Activated CD8-positive, alpha-beta T cell treated with anti-CD3 and anti-CD28 coated beads for 36 hours (primary cell): ENCODE data around the gene INS. TPM values are rescaled to one million over a fixed set of nuclear protein-coding genes. Genes with fewer than 3 reads are reported as not detected.

Experiments
- ATAC-seq: fragments of 200-7000 bp; cut with Tn5 transposase; one replicate; pipeline ENCODE4 v1.10.0; 2021; ENCODE audit warnings: mild to moderate bottlenecking, moderate library complexity
- CTCF ChIA-PET: fragments of 350-600 bp; sonication (Branson Sonifier 250); formaldehyde crosslinking; loops from one replicate; lab custom pipeline; 2021; ENCODE audit warnings: antibody characterized with exemption; lab: Charles Lee
- POLR2A ChIA-PET: fragments of 350-600 bp; sonication (Branson Sonifier 250); formaldehyde crosslinking; loops from one replicate; lab custom pipeline; 2021; ENCODE audit warnings: antibody characterized with exemption; lab: Charles Lee
- DNase-seq: peaks from one replicate; pipeline ENCODE4 v3.0.0-alpha.2; 2020
- H3K27ac Mint-ChIP-seq: one replicate; pipeline ENCODE4 v1.8.0; 2021; ENCODE audit warnings: mild to moderate bottlenecking, mixed read lengths
- H3K27me3 Mint-ChIP-seq: one replicate; pipeline ENCODE4 v1.8.0; 2021; ENCODE audit warnings: mixed read lengths
- H3K36me3 Mint-ChIP-seq: one replicate; pipeline ENCODE4 v1.8.0; 2021; ENCODE audit warnings: low read depth, mixed read lengths
- H3K4me1 Mint-ChIP-seq: one replicate; pipeline ENCODE4 v1.8.0; 2021; ENCODE audit warnings: low read depth, mixed read lengths
- H3K4me3 Mint-ChIP-seq: one replicate; pipeline ENCODE4 v1.8.0; 2021; ENCODE audit warnings: mild to moderate bottlenecking, moderate library complexity, mixed read lengths
- H3K9me3 Mint-ChIP-seq: one replicate; pipeline ENCODE4 v1.8.0; 2021; ENCODE audit warnings: mixed read lengths
- intact Hi-C: fragments of 100-400 bp; cut with micrococcal nuclease; formaldehyde crosslinking; loops from one replicate; pipeline ENCODE4 v1.10.0; 2022
- total RNA-seq, 2 experiments: library from RNA; stranded (reverse); gene quantifications; one replicate each; pipeline ENCODE4 v1.2.3, GENCODE V29; 2021
- TF ChIP-seq, protein P1 (sequence below): fragments of 200-600 bp; IDR thresholded peaks from one replicate; pipeline ENCODE4 v1.8.0; 2022; ENCODE audit warnings: antibody characterized with exemption, mild to moderate bottlenecking

The INS gene
- total RNA-seq, 2 experiments from 2014 or later: not detected

- intact Hi-C loops: no loop called here
- Mint-ChIP-seq H3K9me3 (no peaks in the 10 kb centered on the region), H3K36me3 (no peaks in the 10 kb centered on the region), H3K4me1 (no peaks in the 10 kb centered on the region), H3K27ac (no peak overlapping the region), H3K27me3 (peaks cover 14% of the 10 kb centered on the region), H3K4me3 (no peak overlapping the region)
- TF ChIP-seq, protein P1, sequence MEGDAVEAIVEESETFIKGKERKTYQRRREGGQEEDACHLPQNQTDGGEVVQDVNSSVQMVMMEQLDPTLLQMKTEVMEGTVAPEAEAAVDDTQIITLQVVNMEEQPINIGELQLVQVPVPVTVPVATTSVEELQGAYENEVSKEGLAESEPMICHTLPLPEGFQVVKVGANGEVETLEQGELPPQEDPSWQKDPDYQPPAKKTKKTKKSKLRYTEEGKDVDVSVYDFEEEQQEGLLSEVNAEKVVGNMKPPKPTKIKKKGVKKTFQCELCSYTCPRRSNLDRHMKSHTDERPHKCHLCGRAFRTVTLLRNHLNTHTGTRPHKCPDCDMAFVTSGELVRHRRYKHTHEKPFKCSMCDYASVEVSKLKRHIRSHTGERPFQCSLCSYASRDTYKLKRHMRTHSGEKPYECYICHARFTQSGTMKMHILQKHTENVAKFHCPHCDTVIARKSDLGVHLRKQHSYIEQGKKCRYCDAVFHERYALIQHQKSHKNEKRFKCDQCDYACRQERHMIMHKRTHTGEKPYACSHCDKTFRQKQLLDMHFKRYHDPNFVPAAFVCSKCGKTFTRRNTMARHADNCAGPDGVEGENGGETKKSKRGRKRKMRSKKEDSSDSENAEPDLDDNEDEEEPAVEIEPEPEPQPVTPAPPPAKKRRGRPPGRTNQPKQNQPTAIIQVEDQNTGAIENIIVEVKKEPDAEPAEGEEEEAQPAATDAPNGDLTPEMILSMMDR: no peak
- ATAC-seq: no peak
- ChIA-PET CTCF (interaction anchor here (1.9 kb wide), 1 partner anchor 29 kb away, joined by 4 read pairs; no protein-coding TSS in a partner anchor), POLR2A (no interaction called here)
- no peak for DNase-seq
Observed at GRCh38 chr11:2121227-2122130, 39.5 kb downstream of the INS start.

DNA sequence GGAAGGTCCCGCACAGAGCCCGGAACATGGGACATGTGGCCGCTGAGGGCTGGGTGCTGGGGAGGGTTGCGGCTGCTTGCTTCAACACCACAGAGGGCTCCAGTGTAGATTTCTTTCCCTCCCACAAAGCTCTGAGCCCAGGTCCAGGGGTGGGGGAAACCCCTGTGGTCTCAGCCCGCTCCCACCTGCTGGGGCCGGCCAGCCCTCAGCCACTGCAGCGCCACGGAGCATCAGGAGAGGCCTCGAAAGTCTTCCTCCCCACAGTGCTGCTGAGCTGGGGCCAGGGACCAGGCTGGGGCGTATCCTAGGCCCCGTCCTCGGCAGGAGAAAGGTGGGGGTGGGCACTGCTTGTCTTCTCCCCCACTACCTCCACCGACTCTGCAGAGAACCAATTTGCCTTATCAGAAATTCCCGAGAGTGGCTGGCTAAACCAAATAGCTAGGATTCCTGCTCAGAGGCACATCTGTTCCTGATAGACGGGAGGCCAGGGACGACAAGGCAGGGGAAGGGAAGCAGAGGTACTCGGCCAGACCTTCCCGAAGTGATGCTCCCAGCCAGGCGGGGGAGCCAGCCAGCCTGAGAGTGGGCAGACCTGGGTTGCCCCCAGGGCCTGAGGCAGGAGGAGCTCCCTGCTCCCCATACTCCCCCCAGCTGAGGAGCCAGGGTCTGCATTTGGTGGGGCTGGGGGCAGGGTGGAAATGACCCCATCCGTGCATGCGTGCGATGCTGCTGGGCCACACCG is 40.5 kb downstream of the INS start:
- TF ChIP-seq, protein P1: no peak
- Mint-ChIP-seq H3K27ac (no peak overlapping the region), H3K9me3 (no peaks in the 10 kb centered on the region), H3K4me1 (no peaks in the 10 kb centered on the region), H3K36me3 (no peaks in the 10 kb centered on the region), H3K4me3 (no peak overlapping the region), H3K27me3 (peaks cover 14% of the 10 kb centered on the region)
- ChIA-PET CTCF (interaction anchor here (1.9 kb wide), 1 partner anchor 30 kb away, joined by 4 read pairs; no protein-coding TSS in a partner anchor), POLR2A (no interaction called here)
- ATAC-seq: no peak
- intact Hi-C loops: no loop called here
- no peak for DNase-seq

DNA sequence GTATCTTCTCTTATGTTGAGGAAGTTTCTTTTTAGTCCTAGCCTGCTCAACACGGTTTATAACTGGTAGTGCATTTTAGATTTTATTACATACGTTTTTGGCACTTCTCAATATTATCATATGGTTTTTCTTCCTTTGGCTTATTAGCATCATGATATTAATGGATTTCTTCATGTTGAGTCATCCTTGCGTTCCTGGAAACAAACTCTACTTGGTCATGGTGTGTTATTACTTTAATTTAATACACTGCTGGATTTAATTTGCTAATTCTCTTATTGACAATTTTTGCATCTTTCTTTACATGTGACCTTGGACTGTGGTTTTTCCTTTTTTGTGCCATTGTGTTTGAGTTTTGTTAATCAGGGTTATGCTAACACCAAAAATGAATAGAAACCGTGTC is 42.3 kb downstream of the INS start:
- Mint-ChIP-seq H3K27ac (no peak overlapping the region), H3K4me1 (no peaks in the 10 kb centered on the region), H3K36me3 (no peaks in the 10 kb centered on the region), H3K27me3 (peaks cover 12% of the 10 kb centered on the region), H3K4me3 (no peak overlapping the region), H3K9me3 (no peaks in the 10 kb centered on the region)
- ChIA-PET POLR2A (no interaction called here), CTCF (no interaction called here)
- ATAC-seq: no peak
- intact Hi-C loops: no loop called here
- no peak for DNase-seq
- TF ChIP-seq, protein P1: no peak

- no peaks in the 10 kb centered on the region for H3K36me3 Mint-ChIP-seq
- TF ChIP-seq, protein P1: no peak
- no peak for DNase-seq
- no peak overlapping the region for H3K27ac Mint-ChIP-seq
- H3K4me3 Mint-ChIP-seq: no peak overlapping the region
- H3K9me3 Mint-ChIP-seq: no peaks in the 10 kb centered on the region
- POLR2A ChIA-PET: no interaction called here
- intact Hi-C loops: no loop called here
- CTCF ChIA-PET: interaction anchor here (1.0 kb wide), 1 partner anchor 80 kb away, joined by 3 read pairs; no protein-coding TSS in a partner anchor
- H3K4me1 Mint-ChIP-seq: no peaks in the 10 kb centered on the region
- peaks cover 11% of the 10 kb centered on the region for H3K27me3 Mint-ChIP-seq
- no peak for ATAC-seq
Observed at GRCh38 chr11:2116680-2117079, 44.3 kb downstream of the INS start.

GRCh38 chr11:2115308-2115707 is 45.7 kb downstream of the INS start:
- TF ChIP-seq, protein P1: no peak
- DNase-seq (no peak), ATAC-seq (no peak)
- intact Hi-C loops: no loop called here
- no peak overlapping the region for H3K27ac Mint-ChIP-seq
- peaks cover 10% of the 10 kb centered on the region for H3K27me3 Mint-ChIP-seq
- ChIA-PET CTCF (no interaction called here), POLR2A (no interaction called here)
- H3K36me3 Mint-ChIP-seq: no peaks in the 10 kb centered on the region
- H3K4me1 Mint-ChIP-seq: no peaks in the 10 kb centered on the region
- H3K4me3 Mint-ChIP-seq: no peak overlapping the region
- H3K9me3 Mint-ChIP-seq: no peaks in the 10 kb centered on the region
